Upper lobe of right lung (tissue), 1 donor: ENCODE measurements around the gene IFT43. TPM values are rescaled to one million over a fixed set of nuclear protein-coding genes. Genes with fewer than 3 reads are reported as not detected.
"Not testable (repeated sequence)": the region's sequence is repeated elsewhere in the genome, so short reads cannot be mapped to it uniquely, and the experiment has no call there.

Experiments used
- ATAC-seq: fragments of 200-7000 bp; cut with Tn5 transposase; one replicate; pipeline ENCODE4 v1.9.1; 2020; ENCODE audit warnings: mild to moderate bottlenecking, moderate library complexity
- DNase-seq: peaks from one replicate; pipeline ENCODE4 v3.0.0-alpha.2; 2020
- H3K27ac ChIP-seq: fragments of 200-600 bp; one replicate; pipeline ENCODE4 v1.8.0; 2022
- H3K27me3 ChIP-seq: fragments of 200-600 bp; one replicate; pipeline ENCODE4 v1.8.0; 2022; ENCODE audit warnings: mild to moderate bottlenecking
- H3K36me3 ChIP-seq: fragments of 200-600 bp; one replicate; pipeline ENCODE4 v1.8.0; 2022
- H3K4me1 ChIP-seq: fragments of 200-600 bp; one replicate; pipeline ENCODE4 v1.8.0; 2022
- H3K4me3 ChIP-seq: fragments of 200-600 bp; one replicate; pipeline ENCODE4 v1.8.0; 2022; ENCODE audit warnings: mild to moderate bottlenecking
- H3K9me3 ChIP-seq: fragments of 200-600 bp; one replicate; pipeline ENCODE4 v1.8.0; 2022
- CTCF ChIP-seq: fragments of 200-600 bp; IDR thresholded peaks from one replicate; pipeline ENCODE4 v1.8.0; 2022; ENCODE audit warnings: antibody characterized with exemption
- intact Hi-C: fragments of 100-400 bp; cut with DNase I; formaldehyde crosslinking; loops from one replicate; pipeline ENCODE4 v1.11.0; 2022
- total RNA-seq: library from RNA; stranded (reverse); fragmentation: NEBNext Ultra II Directional; extraction: Animal tissue kit (Norgen Biotek cat#: 25700); gene quantifications from one replicate; pipeline ENCODE4 v1.2.1, GENCODE V29; 2021
- donor health status: DM: no; HTN: yes; CAD: no; lungs with severe emphysema.

IFT43 gene
- total RNA-seq, 1 donor from 2014 or later: 24.8 TPM

GRCh38 chr14:76006253-76006652 lies 20.7 kb downstream of the IFT43 start:
- no peak for DNase-seq
- no peak overlapping the region for H3K4me3 ChIP-seq
- peaks cover 33% of the 10 kb centered on the region for H3K36me3 ChIP-seq
- intact Hi-C loops: no loop called here
- no peaks in the 10 kb centered on the region for H3K9me3 ChIP-seq
- H3K27me3 ChIP-seq: no peaks in the 10 kb centered on the region
- no peak for TF ChIP-seq CTCF
- H3K4me1 ChIP-seq: no peaks in the 10 kb centered on the region
- H3K27ac ChIP-seq: no peak overlapping the region
- ATAC-seq: no peak

GRCh38 chr14:76007379-76007778 lies 21.8 kb downstream of the IFT43 start:
- TF ChIP-seq CTCF: no peak
- no peak overlapping the region for H3K27ac ChIP-seq
- DNase-seq: no peak
- no peaks in the 10 kb centered on the region for H3K9me3 ChIP-seq
- no peak overlapping the region for H3K4me3 ChIP-seq
- peaks cover 27% of the 10 kb centered on the region for H3K36me3 ChIP-seq
- intact Hi-C loops: no loop called here
- H3K4me1 ChIP-seq: no peaks in the 10 kb centered on the region
- no peaks in the 10 kb centered on the region for H3K27me3 ChIP-seq
- no peak for ATAC-seq

GRCh38 chr14:76007852-76008251 lies 22.3 kb downstream of the IFT43 start:
- no peaks in the 10 kb centered on the region for H3K27me3 ChIP-seq
- ATAC-seq: no peak
- H3K4me1 ChIP-seq: no peaks in the 10 kb centered on the region
- no peak overlapping the region for H3K27ac ChIP-seq
- H3K4me3 ChIP-seq: no peak overlapping the region
- peaks cover 27% of the 10 kb centered on the region for H3K36me3 ChIP-seq
- no peak for TF ChIP-seq CTCF
- H3K9me3 ChIP-seq: no peaks in the 10 kb centered on the region
- no peak for DNase-seq
- intact Hi-C loops: no loop called here

GRCh38 chr14:76009627-76010026 lies 24.1 kb downstream of the IFT43 start:
- DNase-seq, ATAC-seq, H3K27ac ChIP-seq, H3K4me1 ChIP-seq, H3K27me3 ChIP-seq, H3K9me3 ChIP-seq, H3K4me3 ChIP-seq, intact Hi-C loops: not testable (repeated sequence)
- H3K36me3 ChIP-seq: peaks cover 27% of the 10 kb centered on the region

GRCh38 chr14:76011930-76012329 lies 26.4 kb downstream of the IFT43 start:
- intact Hi-C loops: no loop called here
- H3K36me3 ChIP-seq: peaks cover 25% of the 10 kb centered on the region
- H3K9me3 ChIP-seq: no peaks in the 10 kb centered on the region
- no peak overlapping the region for H3K4me3 ChIP-seq
- ATAC-seq: no peak
- no peak overlapping the region for H3K27ac ChIP-seq
- TF ChIP-seq CTCF: no peak
- DNase-seq: no peak
- H3K4me1 ChIP-seq: no peaks in the 10 kb centered on the region
- H3K27me3 ChIP-seq: no peaks in the 10 kb centered on the region

- TF ChIP-seq CTCF: no peak
- H3K4me3 ChIP-seq: no peak overlapping the region
These were observed 26.8 kb downstream of the IFT43 start for GRCh38 chr14:76012354-76012753.

More at GRCh38 chr14:76012354-76012753, 26.8 kb downstream of the IFT43 start:
- intact Hi-C loops: no loop called here
- Histone ChIP-seq H3K36me3 (peaks cover 21% of the 10 kb centered on the region), H3K27ac (no peak overlapping the region), H3K4me1 (no peaks in the 10 kb centered on the region), H3K9me3 (no peaks in the 10 kb centered on the region), H3K27me3 (no peaks in the 10 kb centered on the region)
- DNase-seq (no peak), ATAC-seq (peak; percentile 80)
